Measurements from ENCODE around the gene GABRR1. TPM values are rescaled to one million over a fixed set of nuclear protein-coding genes. Genes with fewer than 3 reads are reported as not detected.

The GABRR1 gene
- total and polyA plus RNA-seq, 2 experiments from 2014 or later, result 0.14 to 0.37 TPM

DNA sequence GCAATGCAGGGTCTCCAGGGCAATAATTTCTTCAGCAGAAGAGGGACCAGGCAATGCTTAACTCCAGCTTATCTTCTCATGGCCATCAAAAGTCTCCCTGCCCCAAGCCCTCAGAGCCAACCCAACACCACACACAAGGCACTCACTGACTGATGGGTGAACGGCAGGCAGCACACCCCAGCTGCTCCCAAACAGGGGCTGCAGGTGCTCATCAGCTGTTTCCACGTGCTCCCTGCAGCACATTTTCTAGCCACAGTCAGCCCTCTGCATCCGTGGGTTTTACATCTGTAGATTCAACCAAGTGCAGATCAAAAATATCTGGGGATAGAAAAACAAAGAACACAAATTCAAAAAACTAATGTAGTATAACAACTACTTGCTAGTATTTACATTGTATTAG is 4.0 kb upstream of the GABRR1 start (continued):
- TF ChIP-seq, protein P1, sequence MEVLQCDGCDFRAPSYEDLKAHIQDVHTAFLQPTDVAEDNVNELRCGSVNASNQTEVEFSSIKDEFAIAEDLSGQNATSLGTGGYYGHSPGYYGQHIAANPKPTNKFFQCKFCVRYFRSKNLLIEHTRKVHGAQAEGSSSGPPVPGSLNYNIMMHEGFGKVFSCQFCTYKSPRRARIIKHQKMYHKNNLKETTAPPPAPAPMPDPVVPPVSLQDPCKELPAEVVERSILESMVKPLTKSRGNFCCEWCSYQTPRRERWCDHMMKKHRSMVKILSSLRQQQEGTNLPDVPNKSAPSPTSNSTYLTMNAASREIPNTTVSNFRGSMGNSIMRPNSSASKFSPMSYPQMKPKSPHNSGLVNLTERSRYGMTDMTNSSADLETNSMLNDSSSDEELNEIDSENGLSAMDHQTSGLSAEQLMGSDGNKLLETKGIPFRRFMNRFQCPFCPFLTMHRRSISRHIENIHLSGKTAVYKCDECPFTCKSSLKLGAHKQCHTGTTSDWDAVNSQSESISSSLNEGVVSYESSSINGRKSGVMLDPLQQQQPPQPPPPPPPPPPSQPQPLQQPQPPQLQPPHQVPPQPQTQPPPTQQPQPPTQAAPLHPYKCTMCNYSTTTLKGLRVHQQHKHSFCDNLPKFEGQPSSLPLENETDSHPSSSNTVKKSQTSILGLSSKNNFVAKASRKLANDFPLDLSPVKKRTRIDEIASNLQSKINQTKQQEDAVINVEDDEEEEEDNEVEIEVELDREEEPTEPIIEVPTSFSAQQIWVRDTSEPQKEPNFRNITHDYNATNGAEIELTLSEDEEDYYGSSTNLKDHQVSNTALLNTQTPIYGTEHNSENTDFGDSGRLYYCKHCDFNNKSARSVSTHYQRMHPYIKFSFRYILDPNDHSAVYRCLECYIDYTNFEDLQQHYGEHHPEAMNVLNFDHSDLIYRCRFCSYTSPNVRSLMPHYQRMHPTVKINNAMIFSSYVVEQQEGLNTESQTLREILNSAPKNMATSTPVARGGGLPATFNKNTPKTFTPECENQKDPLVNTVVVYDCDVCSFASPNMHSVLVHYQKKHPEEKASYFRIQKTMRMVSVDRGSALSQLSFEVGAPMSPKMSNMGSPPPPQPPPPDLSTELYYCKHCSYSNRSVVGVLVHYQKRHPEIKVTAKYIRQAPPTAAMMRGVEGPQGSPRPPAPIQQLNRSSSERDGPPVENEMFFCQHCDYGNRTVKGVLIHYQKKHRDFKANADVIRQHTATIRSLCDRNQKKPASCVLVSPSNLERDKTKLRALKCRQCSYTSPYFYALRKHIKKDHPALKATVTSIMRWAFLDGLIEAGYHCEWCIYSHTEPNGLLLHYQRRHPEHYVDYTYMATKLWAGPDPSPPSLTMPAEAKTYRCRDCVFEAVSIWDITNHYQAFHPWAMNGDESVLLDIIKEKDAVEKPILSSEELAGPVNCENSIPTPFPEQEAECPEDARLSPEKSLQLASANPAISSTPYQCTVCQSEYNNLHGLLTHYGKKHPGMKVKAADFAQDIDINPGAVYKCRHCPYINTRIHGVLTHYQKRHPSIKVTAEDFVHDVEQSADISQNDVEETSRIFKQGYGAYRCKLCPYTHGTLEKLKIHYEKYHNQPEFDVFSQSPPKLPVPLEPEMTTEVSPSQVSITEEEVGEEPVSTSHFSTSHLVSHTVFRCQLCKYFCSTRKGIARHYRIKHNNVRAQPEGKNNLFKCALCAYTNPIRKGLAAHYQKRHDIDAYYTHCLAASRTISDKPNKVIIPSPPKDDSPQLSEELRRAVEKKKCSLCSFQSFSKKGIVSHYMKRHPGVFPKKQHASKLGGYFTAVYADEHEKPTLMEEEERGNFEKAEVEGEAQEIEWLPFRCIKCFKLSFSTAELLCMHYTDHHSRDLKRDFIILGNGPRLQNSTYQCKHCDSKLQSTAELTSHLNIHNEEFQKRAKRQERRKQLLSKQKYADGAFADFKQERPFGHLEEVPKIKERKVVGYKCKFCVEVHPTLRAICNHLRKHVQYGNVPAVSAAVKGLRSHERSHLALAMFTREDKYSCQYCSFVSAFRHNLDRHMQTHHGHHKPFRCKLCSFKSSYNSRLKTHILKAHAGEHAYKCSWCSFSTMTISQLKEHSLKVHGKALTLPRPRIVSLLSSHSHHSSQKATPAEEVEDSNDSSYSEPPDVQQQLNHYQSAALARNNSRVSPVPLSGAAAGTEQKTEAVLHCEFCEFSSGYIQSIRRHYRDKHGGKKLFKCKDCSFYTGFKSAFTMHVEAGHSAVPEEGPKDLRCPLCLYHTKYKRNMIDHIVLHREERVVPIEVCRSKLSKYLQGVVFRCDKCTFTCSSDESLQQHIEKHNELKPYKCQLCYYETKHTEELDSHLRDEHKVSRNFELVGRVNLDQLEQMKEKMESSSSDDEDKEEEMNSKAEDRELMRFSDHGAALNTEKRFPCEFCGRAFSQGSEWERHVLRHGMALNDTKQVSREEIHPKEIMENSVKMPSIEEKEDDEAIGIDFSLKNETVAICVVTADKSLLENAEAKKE (CRISPR knock-in tag; IDR thresholded peaks at IDR 0.05), result no peak

DNA sequence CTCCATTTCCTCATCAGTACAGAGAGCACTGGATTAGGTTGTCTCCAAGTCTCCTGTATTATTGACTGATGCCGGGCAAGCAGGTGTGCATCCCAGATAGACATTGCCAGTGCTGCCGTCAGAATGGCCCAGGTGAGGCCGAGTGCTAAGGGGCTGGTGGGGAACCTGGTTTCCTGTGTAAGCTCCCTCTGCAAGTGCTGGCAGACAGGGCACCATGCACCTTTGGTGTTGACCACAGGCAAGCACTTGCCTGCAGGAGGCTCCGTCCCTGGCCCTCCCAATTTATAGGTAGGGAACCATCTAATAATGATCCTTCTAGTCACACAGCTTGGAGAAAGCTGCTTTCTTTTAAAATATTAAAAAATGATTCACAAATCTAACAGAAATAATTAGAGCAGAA is 747 bp downstream of the GABRR1 start:
- H3K4me3 ChIP-seq, result no peak overlapping the region
- peak; percentile 67 for ATAC-seq
- no peak overlapping the region for H3K4me2 ChIP-seq
- H3F3A ChIP-seq (replicated peaks; ENCODE audit: low read depth), result no peaks in the 10 kb centered on the region
- no peaks in the 10 kb centered on the region for H3K27me3 ChIP-seq (ENCODE audit: insufficient read depth)
- Mint-ChIP-seq H3K36me3 (ENCODE audit: low read depth) (no peaks in the 10 kb centered on the region; the same call in 2 of the 3 replicates), H3K4me1 (peaks cover 29% of the 10 kb centered on the region), H3K27ac (no peak overlapping the region), H3K9me3 (no peaks in the 10 kb centered on the region), H3K4me3 (no peak overlapping the region), H3K27me3 (ENCODE audit: insufficient read depth, low read depth, poor library complexity) (no peaks in the 10 kb centered on the region)
- peak overlapping the region; percentile 20 for H2AFZ ChIP-seq
- H3K9me2 ChIP-seq (ENCODE audit: insufficient read depth), result no peaks in the 10 kb centered on the region; the same call in 1 of the 2 replicates
- no peaks in the 10 kb centered on the region for H3K36me3 ChIP-seq (ENCODE audit: insufficient read depth)
- no peak overlapping the region for H3K27ac ChIP-seq (ENCODE audit: low read depth)
- H3K79me2 ChIP-seq (replicated peaks; ENCODE audit: insufficient read depth), result no peaks in the 10 kb centered on the region
- H4K20me1 ChIP-seq (replicated peaks; ENCODE audit: insufficient read depth), result no peaks in the 10 kb centered on the region
- H3K4me1 ChIP-seq (ENCODE audit: insufficient read depth), result peaks cover 35% of the 10 kb centered on the region
- DNase-seq (ENCODE audit: low spot score), result no peak
- TF ChIP-seq, protein P2, sequence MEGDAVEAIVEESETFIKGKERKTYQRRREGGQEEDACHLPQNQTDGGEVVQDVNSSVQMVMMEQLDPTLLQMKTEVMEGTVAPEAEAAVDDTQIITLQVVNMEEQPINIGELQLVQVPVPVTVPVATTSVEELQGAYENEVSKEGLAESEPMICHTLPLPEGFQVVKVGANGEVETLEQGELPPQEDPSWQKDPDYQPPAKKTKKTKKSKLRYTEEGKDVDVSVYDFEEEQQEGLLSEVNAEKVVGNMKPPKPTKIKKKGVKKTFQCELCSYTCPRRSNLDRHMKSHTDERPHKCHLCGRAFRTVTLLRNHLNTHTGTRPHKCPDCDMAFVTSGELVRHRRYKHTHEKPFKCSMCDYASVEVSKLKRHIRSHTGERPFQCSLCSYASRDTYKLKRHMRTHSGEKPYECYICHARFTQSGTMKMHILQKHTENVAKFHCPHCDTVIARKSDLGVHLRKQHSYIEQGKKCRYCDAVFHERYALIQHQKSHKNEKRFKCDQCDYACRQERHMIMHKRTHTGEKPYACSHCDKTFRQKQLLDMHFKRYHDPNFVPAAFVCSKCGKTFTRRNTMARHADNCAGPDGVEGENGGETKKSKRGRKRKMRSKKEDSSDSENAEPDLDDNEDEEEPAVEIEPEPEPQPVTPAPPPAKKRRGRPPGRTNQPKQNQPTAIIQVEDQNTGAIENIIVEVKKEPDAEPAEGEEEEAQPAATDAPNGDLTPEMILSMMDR (conservative IDR thresholded peaks at IDR 0.05; ENCODE audit: low read depth in 2 of 2), result no peak
- TF ChIP-seq, protein P3, sequence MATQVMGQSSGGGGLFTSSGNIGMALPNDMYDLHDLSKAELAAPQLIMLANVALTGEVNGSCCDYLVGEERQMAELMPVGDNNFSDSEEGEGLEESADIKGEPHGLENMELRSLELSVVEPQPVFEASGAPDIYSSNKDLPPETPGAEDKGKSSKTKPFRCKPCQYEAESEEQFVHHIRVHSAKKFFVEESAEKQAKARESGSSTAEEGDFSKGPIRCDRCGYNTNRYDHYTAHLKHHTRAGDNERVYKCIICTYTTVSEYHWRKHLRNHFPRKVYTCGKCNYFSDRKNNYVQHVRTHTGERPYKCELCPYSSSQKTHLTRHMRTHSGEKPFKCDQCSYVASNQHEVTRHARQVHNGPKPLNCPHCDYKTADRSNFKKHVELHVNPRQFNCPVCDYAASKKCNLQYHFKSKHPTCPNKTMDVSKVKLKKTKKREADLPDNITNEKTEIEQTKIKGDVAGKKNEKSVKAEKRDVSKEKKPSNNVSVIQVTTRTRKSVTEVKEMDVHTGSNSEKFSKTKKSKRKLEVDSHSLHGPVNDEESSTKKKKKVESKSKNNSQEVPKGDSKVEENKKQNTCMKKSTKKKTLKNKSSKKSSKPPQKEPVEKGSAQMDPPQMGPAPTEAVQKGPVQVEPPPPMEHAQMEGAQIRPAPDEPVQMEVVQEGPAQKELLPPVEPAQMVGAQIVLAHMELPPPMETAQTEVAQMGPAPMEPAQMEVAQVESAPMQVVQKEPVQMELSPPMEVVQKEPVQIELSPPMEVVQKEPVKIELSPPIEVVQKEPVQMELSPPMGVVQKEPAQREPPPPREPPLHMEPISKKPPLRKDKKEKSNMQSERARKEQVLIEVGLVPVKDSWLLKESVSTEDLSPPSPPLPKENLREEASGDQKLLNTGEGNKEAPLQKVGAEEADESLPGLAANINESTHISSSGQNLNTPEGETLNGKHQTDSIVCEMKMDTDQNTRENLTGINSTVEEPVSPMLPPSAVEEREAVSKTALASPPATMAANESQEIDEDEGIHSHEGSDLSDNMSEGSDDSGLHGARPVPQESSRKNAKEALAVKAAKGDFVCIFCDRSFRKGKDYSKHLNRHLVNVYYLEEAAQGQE (IDR thresholded peaks at IDR 0.05; ENCODE audit: unreplicated experiment), result no peak
- TF ChIP-seq ZNF331 (CRISPR knock-in tag; IDR thresholded peaks at IDR 0.05; ENCODE audit: low read depth), result no peak
- TF ChIP-seq JUNB (IDR thresholded peaks at IDR 0.05; ENCODE audit: unreplicated experiment), result no peak
- TF ChIP-seq NANOG (IDR thresholded peaks at IDR 0.05; ENCODE audit: borderline replicate concordance), result no peak
- TF ChIP-seq ZNF114 (CRISPR knock-in tag; IDR thresholded peaks at IDR 0.05), result no peak
- no peak for TF ChIP-seq STAT1 (IDR thresholded peaks at IDR 0.05; ENCODE audit: unreplicated experiment)
